ENCODE measurements around the gene TEX12.
"Not testable (repeated sequence)": the region's sequence is repeated elsewhere in the genome, so short reads cannot be mapped to it uniquely, and the experiment has no call there.

Gene TEX12

GRCh38 chr11:112178428-112178827 lies 11.3 kb downstream of the TEX12 start:
- no peak for DNase-seq (ENCODE audit: extremely low read depth, insufficient read length)
- H3K36me3 ChIP-seq (ENCODE audit: control insufficient read depth, insufficient read depth, low read length): no peaks in the 10 kb centered on the region
- no peak overlapping the region for H3K4me3 ChIP-seq (replicated peaks; ENCODE audit: low read depth, low read length)
- no peaks in the 10 kb centered on the region for H3K27me3 ChIP-seq (replicated peaks; ENCODE audit: control insufficient read depth, insufficient read depth, low read length)
- no peak for TF ChIP-seq CTCF (IDR thresholded peaks at IDR 0.05; ENCODE audit: insufficient read depth, low read length, poor library complexity, severe bottlenecking)

- TF ChIP-seq CTCF (IDR thresholded peaks at IDR 0.05; ENCODE audit: insufficient read depth, low read length, poor library complexity, severe bottlenecking): no peak
- H3K27me3 ChIP-seq (replicated peaks; ENCODE audit: control insufficient read depth, insufficient read depth, low read length): no peaks in the 10 kb centered on the region
- H3K36me3 ChIP-seq (ENCODE audit: control insufficient read depth, insufficient read depth, low read length): no peaks in the 10 kb centered on the region
- H3K4me3 ChIP-seq (replicated peaks; ENCODE audit: low read depth, low read length): no peak overlapping the region
- no peak for DNase-seq (ENCODE audit: extremely low read depth, insufficient read length)
Observed at GRCh38 chr11:112178936-112179335, 11.8 kb downstream of the TEX12 start.

GRCh38 chr11:112179601-112180000 lies 12.4 kb downstream of the TEX12 start:
- no peak for DNase-seq (ENCODE audit: extremely low read depth, insufficient read length)
- TF ChIP-seq CTCF (IDR thresholded peaks at IDR 0.05; ENCODE audit: insufficient read depth, low read length, poor library complexity, severe bottlenecking): no peak
- Histone ChIP-seq H3K27me3 (replicated peaks; ENCODE audit: control insufficient read depth, insufficient read depth, low read length) (no peaks in the 10 kb centered on the region), H3K36me3 (ENCODE audit: control insufficient read depth, insufficient read depth, low read length) (no peaks in the 10 kb centered on the region), H3K4me3 (replicated peaks; ENCODE audit: low read depth, low read length) (no peak overlapping the region)

- H3K36me3 ChIP-seq (ENCODE audit: control insufficient read depth, insufficient read depth, low read length): no peaks in the 10 kb centered on the region
- TF ChIP-seq CTCF (IDR thresholded peaks at IDR 0.05; ENCODE audit: insufficient read depth, low read length, poor library complexity, severe bottlenecking): no peak
Observed at GRCh38 chr11:112182867-112183266, 15.7 kb downstream of the TEX12 start.

GRCh38 chr11:112185883-112186282 lies 18.7 kb downstream of the TEX12 start:
- no peak overlapping the region for H3K4me3 ChIP-seq (replicated peaks; ENCODE audit: low read depth, low read length)
- DNase-seq (ENCODE audit: extremely low read depth, insufficient read length): no peak
- no peaks in the 10 kb centered on the region for H3K36me3 ChIP-seq (ENCODE audit: control insufficient read depth, insufficient read depth, low read length)
- no peak for TF ChIP-seq CTCF (IDR thresholded peaks at IDR 0.05; ENCODE audit: insufficient read depth, low read length, poor library complexity, severe bottlenecking)
- no peaks in the 10 kb centered on the region for H3K27me3 ChIP-seq (replicated peaks; ENCODE audit: control insufficient read depth, insufficient read depth, low read length)

More at GRCh38 chr11:112182867-112183266, 15.7 kb downstream of the TEX12 start:
- Histone ChIP-seq H3K27me3 (replicated peaks; ENCODE audit: control insufficient read depth, insufficient read depth, low read length) (no peaks in the 10 kb centered on the region), H3K4me3 (replicated peaks; ENCODE audit: low read depth, low read length) (no peak overlapping the region)
- DNase-seq (ENCODE audit: extremely low read depth, insufficient read length): no peak

- H3K27me3 ChIP-seq (replicated peaks; ENCODE audit: control insufficient read depth, insufficient read depth, low read length): no peaks in the 10 kb centered on the region
- DNase-seq (ENCODE audit: extremely low read depth, insufficient read length): no peak
- no peaks in the 10 kb centered on the region for H3K36me3 ChIP-seq (ENCODE audit: control insufficient read depth, insufficient read depth, low read length)
- no peak overlapping the region for H3K4me3 ChIP-seq (replicated peaks; ENCODE audit: low read depth, low read length)
- TF ChIP-seq CTCF (IDR thresholded peaks at IDR 0.05; ENCODE audit: insufficient read depth, low read length, poor library complexity, severe bottlenecking): no peak
Observed at GRCh38 chr11:112186304-112186703, 19.1 kb downstream of the TEX12 start.

- not testable (repeated sequence) for DNase-seq (ENCODE audit: extremely low read depth, insufficient read length); H3K36me3 ChIP-seq (ENCODE audit: control insufficient read depth, insufficient read depth, low read length); H3K27me3 ChIP-seq (replicated peaks; ENCODE audit: control insufficient read depth, insufficient read depth, low read length); H3K4me3 ChIP-seq (replicated peaks; ENCODE audit: low read depth, low read length)
Observed at GRCh38 chr11:112195113-112195512, 27.9 kb downstream of the TEX12 start.
